Upper lobe of right lung (tissue), 1 donor: ENCODE results near the gene SALL3. TPM values are rescaled to one million over a fixed set of nuclear protein-coding genes. Genes with fewer than 3 reads are reported as not detected.

Experiments used
- ATAC-seq: fragments of 200-7000 bp; cut with Tn5 transposase; one replicate; pipeline ENCODE4 v1.9.1; 2020; ENCODE audit warnings: mild to moderate bottlenecking, moderate library complexity
- DNase-seq: peaks from one replicate; pipeline ENCODE4 v3.0.0-alpha.2; 2020
- H3K27ac ChIP-seq: fragments of 200-600 bp; one replicate; pipeline ENCODE4 v1.8.0; 2022
- H3K27me3 ChIP-seq: fragments of 200-600 bp; one replicate; pipeline ENCODE4 v1.8.0; 2022; ENCODE audit warnings: mild to moderate bottlenecking
- H3K36me3 ChIP-seq: fragments of 200-600 bp; one replicate; pipeline ENCODE4 v1.8.0; 2022
- H3K4me1 ChIP-seq: fragments of 200-600 bp; one replicate; pipeline ENCODE4 v1.8.0; 2022
- H3K4me3 ChIP-seq: fragments of 200-600 bp; one replicate; pipeline ENCODE4 v1.8.0; 2022; ENCODE audit warnings: mild to moderate bottlenecking
- H3K9me3 ChIP-seq: fragments of 200-600 bp; one replicate; pipeline ENCODE4 v1.8.0; 2022
- intact Hi-C: fragments of 100-400 bp; cut with DNase I; formaldehyde crosslinking; loops from one replicate; pipeline ENCODE4 v1.11.0; 2022
- total RNA-seq: library from RNA; stranded (reverse); fragmentation: NEBNext Ultra II Directional; extraction: Animal tissue kit (Norgen Biotek cat#: 25700); gene quantifications from one replicate; pipeline ENCODE4 v1.2.1, GENCODE V29; 2021
- TF ChIP-seq, protein P1 (sequence below): fragments of 200-600 bp; IDR thresholded peaks from one replicate; pipeline ENCODE4 v1.8.0; 2022; ENCODE audit warnings: antibody characterized with exemption
- donor health status: DM: no; HTN: yes; CAD: no; lungs with severe emphysema.

The SALL3 gene
- total RNA-seq, 1 donor from 2014 or later = not detected

DNA sequence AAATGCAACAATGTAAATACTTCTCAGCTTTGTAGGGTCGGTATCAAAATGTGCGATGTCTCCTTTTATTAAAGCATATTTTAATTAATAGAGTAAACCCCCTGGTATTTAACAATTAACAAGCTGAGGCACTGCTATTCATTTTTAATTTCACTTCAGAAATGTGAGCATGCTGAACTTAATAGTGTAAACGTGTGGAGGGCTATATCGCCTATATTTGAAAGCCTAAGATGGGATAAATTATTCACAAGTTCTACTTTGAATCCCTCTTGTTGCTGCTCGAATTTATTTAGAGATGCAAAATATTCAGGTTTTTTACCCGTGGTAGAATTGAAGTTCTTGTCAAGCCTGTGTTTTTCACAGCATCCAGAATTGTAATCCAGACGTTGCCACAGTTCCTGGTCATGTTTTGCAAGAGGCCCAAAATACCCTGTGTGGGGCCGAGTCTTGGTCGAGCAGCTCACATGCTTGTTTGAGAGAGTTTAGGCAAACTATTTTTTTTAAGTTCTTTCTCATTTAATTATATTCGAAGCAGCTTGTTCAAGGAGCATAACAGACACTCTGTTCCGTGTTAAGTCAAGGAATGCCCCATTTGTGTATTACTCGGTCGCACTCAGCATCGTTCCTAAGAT, 2.5 kb downstream of the SALL3 start:
- no peak for ATAC-seq
- Histone ChIP-seq H3K4me3 (no peak overlapping the region), H3K27ac (no peak overlapping the region), H3K4me1 (peaks cover 5% of the 10 kb centered on the region), H3K9me3 (no peaks in the 10 kb centered on the region), H3K27me3 (peaks cover 91% of the 10 kb centered on the region), H3K36me3 (no peaks in the 10 kb centered on the region)
- TF ChIP-seq, protein P1, sequence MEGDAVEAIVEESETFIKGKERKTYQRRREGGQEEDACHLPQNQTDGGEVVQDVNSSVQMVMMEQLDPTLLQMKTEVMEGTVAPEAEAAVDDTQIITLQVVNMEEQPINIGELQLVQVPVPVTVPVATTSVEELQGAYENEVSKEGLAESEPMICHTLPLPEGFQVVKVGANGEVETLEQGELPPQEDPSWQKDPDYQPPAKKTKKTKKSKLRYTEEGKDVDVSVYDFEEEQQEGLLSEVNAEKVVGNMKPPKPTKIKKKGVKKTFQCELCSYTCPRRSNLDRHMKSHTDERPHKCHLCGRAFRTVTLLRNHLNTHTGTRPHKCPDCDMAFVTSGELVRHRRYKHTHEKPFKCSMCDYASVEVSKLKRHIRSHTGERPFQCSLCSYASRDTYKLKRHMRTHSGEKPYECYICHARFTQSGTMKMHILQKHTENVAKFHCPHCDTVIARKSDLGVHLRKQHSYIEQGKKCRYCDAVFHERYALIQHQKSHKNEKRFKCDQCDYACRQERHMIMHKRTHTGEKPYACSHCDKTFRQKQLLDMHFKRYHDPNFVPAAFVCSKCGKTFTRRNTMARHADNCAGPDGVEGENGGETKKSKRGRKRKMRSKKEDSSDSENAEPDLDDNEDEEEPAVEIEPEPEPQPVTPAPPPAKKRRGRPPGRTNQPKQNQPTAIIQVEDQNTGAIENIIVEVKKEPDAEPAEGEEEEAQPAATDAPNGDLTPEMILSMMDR = no peak
- DNase-seq = no peak
- intact Hi-C loops = no loop called here

DNA sequence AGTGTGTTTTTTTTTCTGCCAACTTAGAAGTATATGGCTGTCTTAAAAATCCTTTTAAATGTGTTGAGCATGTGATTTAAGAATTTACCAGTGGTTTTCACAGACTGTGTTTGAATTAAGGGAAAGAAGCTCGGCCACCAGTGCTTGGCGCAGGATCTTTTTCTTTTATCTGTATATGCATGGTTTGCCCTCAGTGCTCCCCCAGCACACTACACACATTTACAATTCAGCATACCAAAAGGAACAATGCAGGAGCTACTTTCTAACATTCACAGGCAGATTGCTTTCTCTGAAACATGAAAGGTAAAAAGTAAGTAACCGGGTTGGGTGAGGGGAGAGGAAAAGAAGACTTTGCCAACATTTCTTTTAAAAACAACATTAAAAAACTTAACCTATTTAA, 3.9 kb downstream of the SALL3 start:
- ATAC-seq (no peak), DNase-seq (no peak)
- Histone ChIP-seq H3K4me1 (peaks cover 5% of the 10 kb centered on the region), H3K27me3 (peaks cover 91% of the 10 kb centered on the region), H3K36me3 (no peaks in the 10 kb centered on the region), H3K4me3 (no peak overlapping the region), H3K9me3 (no peaks in the 10 kb centered on the region), H3K27ac (no peak overlapping the region)
- TF ChIP-seq, protein P1 = no peak
- intact Hi-C loops = no loop called here

DNA sequence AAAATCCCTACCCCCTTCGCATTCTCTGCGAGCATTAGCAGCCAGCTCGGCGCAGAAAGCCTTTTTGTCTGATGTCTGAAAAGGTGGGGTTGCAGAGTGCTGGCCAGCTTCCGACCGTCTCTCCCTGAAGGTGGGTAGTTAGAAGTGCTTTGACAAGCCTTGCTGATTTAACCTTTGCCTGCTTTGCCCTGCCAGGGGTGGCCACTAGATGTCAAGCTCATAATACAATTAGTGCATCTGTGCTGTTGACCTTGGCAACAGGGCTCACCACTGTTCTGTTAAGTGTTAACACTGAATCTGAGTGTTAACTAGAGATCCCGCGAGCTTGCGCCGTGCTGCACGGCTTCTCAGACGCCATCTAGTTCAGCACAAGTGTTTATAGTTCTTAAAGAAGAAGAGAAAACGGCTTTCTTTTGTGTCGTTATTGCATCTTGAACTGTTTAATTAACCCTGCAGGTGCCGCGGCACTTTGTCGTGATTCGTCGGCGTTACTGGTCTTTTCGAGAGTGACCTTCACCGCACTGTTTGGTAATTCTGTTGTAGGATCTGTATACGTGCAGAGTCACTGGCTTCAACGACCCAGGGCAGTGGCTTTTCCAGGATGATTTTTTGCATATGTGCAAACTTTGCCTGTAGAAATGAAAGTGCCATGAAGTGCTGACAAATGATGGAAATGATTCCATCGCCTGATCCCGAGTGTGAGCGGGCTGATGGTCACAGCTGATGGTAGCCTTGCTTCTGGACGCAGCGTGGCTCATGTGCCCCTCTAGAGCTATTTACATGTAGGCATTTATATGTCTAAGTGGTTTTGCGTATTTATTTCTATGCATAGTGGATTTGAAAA, 5.5 kb downstream of the SALL3 start:
- intact Hi-C loops = no loop called here
- ATAC-seq (peak; percentile 82), DNase-seq (no peak)
- H3K27ac ChIP-seq = no peak overlapping the region
- no peak overlapping the region for H3K4me3 ChIP-seq
- peaks cover 97% of the 10 kb centered on the region for H3K27me3 ChIP-seq
- TF ChIP-seq, protein P1 = peak; percentile 23
- no peaks in the 10 kb centered on the region for H3K36me3 ChIP-seq
- peaks cover 5% of the 10 kb centered on the region for H3K4me1 ChIP-seq
- H3K9me3 ChIP-seq = no peaks in the 10 kb centered on the region

DNA sequence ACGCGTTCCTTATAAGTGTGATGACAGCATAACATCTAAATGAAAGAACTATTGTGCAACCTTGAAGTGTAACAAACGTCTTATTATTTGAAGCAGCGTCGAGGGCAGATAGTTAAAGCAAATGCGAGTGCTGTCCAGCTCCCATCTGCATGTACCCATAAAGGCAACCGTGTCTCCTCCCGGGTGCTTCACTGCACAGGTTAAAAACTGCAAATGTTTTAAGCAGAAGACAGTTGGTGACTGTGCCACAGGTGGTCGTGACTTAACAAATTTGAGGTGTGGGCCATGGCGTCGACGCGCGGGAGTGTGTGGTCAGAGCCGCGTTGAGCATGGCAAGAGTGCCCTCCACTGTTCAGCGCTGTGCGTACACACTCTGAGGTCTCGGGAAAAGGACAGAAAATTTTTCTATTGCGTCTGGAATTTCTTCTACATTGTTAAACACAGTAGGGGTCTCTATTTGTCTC, 6.4 kb downstream of the SALL3 start:
- H3K27ac ChIP-seq = no peak overlapping the region
- H3K9me3 ChIP-seq = no peaks in the 10 kb centered on the region
- DNase-seq = no peak
- TF ChIP-seq, protein P1 = peak; percentile 44
- ATAC-seq = peak; percentile 65
- H3K27me3 ChIP-seq = peaks cover 90% of the 10 kb centered on the region
- peaks cover 5% of the 10 kb centered on the region for H3K4me1 ChIP-seq
- intact Hi-C loops = no loop called here
- no peaks in the 10 kb centered on the region for H3K36me3 ChIP-seq
- no peak overlapping the region for H3K4me3 ChIP-seq

DNA sequence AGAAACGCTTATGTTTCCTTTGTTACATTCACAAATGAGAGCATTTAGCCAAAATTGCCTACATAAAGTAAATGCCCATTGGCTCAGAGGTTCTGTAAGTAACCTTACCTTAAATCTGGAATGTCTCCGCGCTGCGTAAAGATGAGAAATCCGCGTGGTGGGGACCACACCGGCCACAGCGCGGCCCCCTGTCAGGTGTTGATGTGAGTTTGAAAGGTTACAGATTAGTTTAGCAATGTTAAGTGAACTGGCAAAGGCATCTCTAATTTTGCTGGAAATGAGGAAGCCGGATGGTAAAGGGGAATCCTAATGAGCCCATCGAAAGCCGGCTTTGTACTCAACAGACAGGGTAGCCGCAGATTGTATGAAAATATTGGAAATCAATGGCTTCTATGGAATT, 11.8 kb downstream of the SALL3 start:
- no peak overlapping the region for H3K4me3 ChIP-seq
- no peak for ATAC-seq
- no peak overlapping the region for H3K27ac ChIP-seq
- H3K4me1 ChIP-seq = no peaks in the 10 kb centered on the region
- no peak for DNase-seq
- no peaks in the 10 kb centered on the region for H3K36me3 ChIP-seq
- intact Hi-C loops = no loop called here
- TF ChIP-seq, protein P1 = no peak
- H3K27me3 ChIP-seq = peaks cover 43% of the 10 kb centered on the region
- H3K9me3 ChIP-seq = no peaks in the 10 kb centered on the region
